Sigmoid colon (tissue), 7 donors: ENCODE measurements around the gene FLT1. TPM values are rescaled to one million over a fixed set of nuclear protein-coding genes. Genes with fewer than 3 reads are reported as not detected.

Experiments
- DNase-seq: peaks from one replicate; pipeline ENCODE4 v3.0.0-alpha.2; 2019
- H3K27ac ChIP-seq, 4 donors: fragments of 200-600 bp; sonication (generic); one replicate each; pipeline ENCODE4 v1.5.1; 2016 to 2019; ENCODE audit warnings: mild to moderate bottlenecking in 1 of 4
- H3K27me3 ChIP-seq, 3 donors: fragments of 200-600 bp; sonication (generic); one replicate each; pipeline ENCODE4 v1.5.1; 2019; ENCODE audit warnings: mild to moderate bottlenecking in 1 of 3
- H3K36me3 ChIP-seq, 4 donors: fragments of 200-600 bp; sonication (generic); one replicate each; pipeline ENCODE4 v1.5.1; 2016 to 2019
- H3K4me1 ChIP-seq, 4 donors: fragments of 200-600 bp; sonication (generic); one replicate each; pipeline ENCODE4 v1.5.1; 2017 to 2019
- H3K4me3 ChIP-seq, 4 donors: fragments of 200-600 bp; sonication (generic); one replicate each; pipeline ENCODE4 v1.5.1; 2017 to 2019; ENCODE audit warnings: mild to moderate bottlenecking in 2 of 4, moderate library complexity in 1 of 4
- H3K9me3 ChIP-seq, 4 donors: fragments of 200-600 bp in 3 of 4; sonication (generic) in 3 of 4; one replicate each; pipeline versions ENCODE4 v1.5.1 to v1.6.1; 2013 to 2019
- CTCF ChIP-seq, 4 experiments: fragments of 450-650 bp in 3 of 4; fragments of 200-600 bp in 1 of 4; IDR thresholded peaks; one replicate each; pipeline ENCODE4 v1.5.1; 2016 to 2019; ENCODE audit warnings: antibody characterized with exemption in 4 of 4, mild to moderate bottlenecking in 3 of 4, moderate library complexity in 2 of 4
- EP300 ChIP-seq, 4 donors: sonication (generic); formaldehyde crosslinking; IDR thresholded peaks; one replicate each; pipeline ENCODE4 v1.6.1; 2017; ENCODE audit warnings: antibody characterized with exemption in 4 of 4
- POLR2A ChIP-seq, 2 donors: fragments of 450-650 bp; IDR thresholded peaks; one replicate each; pipeline ENCODE4 v1.6.1; 2016; ENCODE audit warnings: antibody characterized with exemption in 2 of 2, mild to moderate bottlenecking in 2 of 2, moderate library complexity in 2 of 2
- POLR2AphosphoS5 ChIP-seq, 4 donors: sonication (generic); formaldehyde crosslinking; IDR thresholded peaks; one replicate each; pipeline ENCODE4 v1.6.1; 2017; ENCODE audit warnings: antibody characterized with exemption in 4 of 4
- WGBS, 2 donors: extraction: QIAGEN DNeasy Blood & Tissue Kit; methylation state at CpG; one replicate each; pipeline ENCODE4 v1.1.7; 2013; 5-methylcytosine and 5-hydroxymethylcytosine counted together
- intact Hi-C: fragments of 100-400 bp; cut with DNase I; formaldehyde crosslinking; loops from one replicate; pipeline ENCODE4 v1.15.1; 2023
- polyA plus RNA-seq, 3 donors: library from polyadenylated mRNA; stranded (reverse); fragments of 200-250 nt; gene quantifications; one replicate each; pipeline ENCODE4 v1.2.3, GENCODE V29; 2013
- total RNA-seq, 4 donors: library from RNA; depleted of rRNA; stranded (reverse); fragments of >200 nt; gene quantifications; one replicate each; pipeline ENCODE4 v1.1.0, GENCODE V29; 2016
- donor health status: healthy with polysubstance abuse.
- donor health status: Bipolar disorder and iron deficiency.
- donor health status: healthy.

Gene FLT1
- total and polyA plus RNA-seq, 7 donors, result under 0.01 to 18.3 (median 5.7) TPM

GRCh38 chr13:28476919-28477708 lies 17.8 kb downstream of the FLT1 start:
- no peaks in the 10 kb centered on the region for H3K27me3 ChIP-seq

GRCh38 chr13:28475916-28476725 lies 18.8 kb downstream of the FLT1 start:
- WGBS, 2 donors, result 74 to 76% methylated on average over 7 of the region's 7 CpGs
- intact Hi-C loops, result no loop called here
- Histone ChIP-seq H3K4me3 (no peak overlapping the region), H3K9me3 (no peaks in the 10 kb centered on the region), H3K36me3 (no peaks in the 10 kb centered on the region), H3K27ac (no peak overlapping the region), H3K27me3 (no peaks in the 10 kb centered on the region), H3K4me1 (peaks cover 0 to 4% (median 0%) of the 10 kb centered on the region in 4 donors)
- no peak for TF ChIP-seq EP300 (IDR thresholded peaks at IDR 0.05)
- no peak for TF ChIP-seq POLR2AphosphoS5 (IDR thresholded peaks at IDR 0.05)
- no peak for TF ChIP-seq POLR2A (IDR thresholded peaks at IDR 0.05)
- TF ChIP-seq CTCF (IDR thresholded peaks at IDR 0.05), result no peak
- DNase-seq, result no peak

More at GRCh38 chr13:28476919-28477708, 17.8 kb downstream of the FLT1 start:
- H3K4me3 ChIP-seq, result no peak overlapping the region
- no peak for DNase-seq
- TF ChIP-seq POLR2A (IDR thresholded peaks at IDR 0.05) (no peak), POLR2AphosphoS5 (IDR thresholded peaks at IDR 0.05) (no peak), EP300 (IDR thresholded peaks at IDR 0.05) (no peak), CTCF (IDR thresholded peaks at IDR 0.05) (no peak)
- 32 to 68% methylated on average over 11 of the region's 11 CpGs for WGBS, 2 donors
- peaks cover 0 to 4% (median 0%) of the 10 kb centered on the region in 4 donors for H3K4me1 ChIP-seq
- H3K27ac ChIP-seq, result no peak overlapping the region
- H3K36me3 ChIP-seq, result no peaks in the 10 kb centered on the region
- intact Hi-C loops, result no loop called here
- no peaks in the 10 kb centered on the region for H3K9me3 ChIP-seq

GRCh38 chr13:28474491-28475134 lies 20.3 kb downstream of the FLT1 start:
- no peaks in the 10 kb centered on the region for H3K27me3 ChIP-seq
- H3K27ac ChIP-seq, result no peak overlapping the region
- peaks cover 0 to 4% (median 0%) of the 10 kb centered on the region in 4 donors for H3K4me1 ChIP-seq
- no peaks in the 10 kb centered on the region for H3K9me3 ChIP-seq
- no peak for TF ChIP-seq CTCF (IDR thresholded peaks at IDR 0.05)
- no peak for TF ChIP-seq EP300 (IDR thresholded peaks at IDR 0.05)
- no peak for TF ChIP-seq POLR2A (IDR thresholded peaks at IDR 0.05)
- TF ChIP-seq POLR2AphosphoS5 (IDR thresholded peaks at IDR 0.05), result no peak
- H3K4me3 ChIP-seq, result no peak overlapping the region
- WGBS, 2 donors, result 90 to 97% methylated on average over 1 of the region's 1 CpG
- intact Hi-C loops, result no loop called here
- H3K36me3 ChIP-seq, result no peaks in the 10 kb centered on the region
- DNase-seq, result no peak

- no peak for TF ChIP-seq POLR2AphosphoS5 (IDR thresholded peaks at IDR 0.05)
- no peak for TF ChIP-seq POLR2A (IDR thresholded peaks at IDR 0.05)
- TF ChIP-seq CTCF (IDR thresholded peaks at IDR 0.05), result no peak
- no peak for TF ChIP-seq EP300 (IDR thresholded peaks at IDR 0.05)
- H3K36me3 ChIP-seq, result no peaks in the 10 kb centered on the region
- DNase-seq, result no peak
- 88 to 94% methylated on average over 7 of the region's 7 CpGs for WGBS, 2 donors
- no peak overlapping the region for H3K4me3 ChIP-seq
- H3K27me3 ChIP-seq, result no peaks in the 10 kb centered on the region
- intact Hi-C loops, result no loop called here
- no peak overlapping the region for H3K27ac ChIP-seq
- no peaks in the 10 kb centered on the region for H3K9me3 ChIP-seq
- H3K4me1 ChIP-seq, result peaks cover 0 to 3% (median 0%) of the 10 kb centered on the region in 4 donors
Observed at GRCh38 chr13:28473044-28473443, 21.9 kb downstream of the FLT1 start.
